AG09309 (cell line): ENCODE results near the gene RBBP5.

Experiments used
- DNase-seq: peaks from one replicate; pipeline ENCODE4 v3.0.0-alpha.2; 2010; ENCODE audit warnings: low read depth
- H3K4me3 ChIP-seq: 2 replicates; pipeline ENCODE4 v1.5.1; 2011; ENCODE audit warnings: mild to moderate bottlenecking, low read depth, low read length, moderate library complexity; ENCODE audit not compliant: control insufficient read depth
- CTCF ChIP-seq: IDR thresholded peaks from 2 replicates; pipeline ENCODE4 v1.5.1; 2011; ENCODE audit warnings: mild to moderate bottlenecking, low read depth, low read length, inconsistent platforms; ENCODE audit not compliant: insufficient read depth, control insufficient read depth; ENCODE audit errors: missing control alignments

Gene RBBP5

GRCh38 chr1:205072881-205073280 is 48.9 kb downstream of the RBBP5 start:
- DNase-seq, result no peak
- no peak for TF ChIP-seq CTCF
- no peak overlapping the region for H3K4me3 ChIP-seq

GRCh38 chr1:205072286-205072685 is 49.5 kb downstream of the RBBP5 start:
- DNase-seq, result no peak
- no peak for TF ChIP-seq CTCF
- H3K4me3 ChIP-seq, result no peak overlapping the region

- no peak for DNase-seq
- TF ChIP-seq CTCF, result no peak
- no peak overlapping the region for H3K4me3 ChIP-seq
Observed at GRCh38 chr1:205071801-205072200, 50.0 kb downstream of the RBBP5 start.

GRCh38 chr1:205071028-205071409 is 50.8 kb downstream of the RBBP5 start:
- H3K4me3 ChIP-seq, result no peak overlapping the region
- no peak for TF ChIP-seq CTCF
- no peak for DNase-seq

GRCh38 chr1:205069371-205070125 is 52.2 kb downstream of the RBBP5 start:
- TF ChIP-seq CTCF, result no peak
- no peak for DNase-seq
- H3K4me3 ChIP-seq, result no peak overlapping the region

- no peak overlapping the region for H3K4me3 ChIP-seq
- TF ChIP-seq CTCF, result no peak
- DNase-seq, result no peak
Observed at GRCh38 chr1:205068457-205069040, 53.2 kb downstream of the RBBP5 start.
